GM19397 (cell line): ENCODE results near the gene ADAMTSL5.

Experiments used
- ATAC-seq: cut with Tn5 transposase; IDR thresholded peaks from one replicate; pipeline ENCODE4 v1.9.1; 2021; ENCODE audit warnings: mild to moderate bottlenecking, moderate library complexity; ENCODE audit not compliant: unreplicated experiment

The ADAMTSL5 gene

DNA sequence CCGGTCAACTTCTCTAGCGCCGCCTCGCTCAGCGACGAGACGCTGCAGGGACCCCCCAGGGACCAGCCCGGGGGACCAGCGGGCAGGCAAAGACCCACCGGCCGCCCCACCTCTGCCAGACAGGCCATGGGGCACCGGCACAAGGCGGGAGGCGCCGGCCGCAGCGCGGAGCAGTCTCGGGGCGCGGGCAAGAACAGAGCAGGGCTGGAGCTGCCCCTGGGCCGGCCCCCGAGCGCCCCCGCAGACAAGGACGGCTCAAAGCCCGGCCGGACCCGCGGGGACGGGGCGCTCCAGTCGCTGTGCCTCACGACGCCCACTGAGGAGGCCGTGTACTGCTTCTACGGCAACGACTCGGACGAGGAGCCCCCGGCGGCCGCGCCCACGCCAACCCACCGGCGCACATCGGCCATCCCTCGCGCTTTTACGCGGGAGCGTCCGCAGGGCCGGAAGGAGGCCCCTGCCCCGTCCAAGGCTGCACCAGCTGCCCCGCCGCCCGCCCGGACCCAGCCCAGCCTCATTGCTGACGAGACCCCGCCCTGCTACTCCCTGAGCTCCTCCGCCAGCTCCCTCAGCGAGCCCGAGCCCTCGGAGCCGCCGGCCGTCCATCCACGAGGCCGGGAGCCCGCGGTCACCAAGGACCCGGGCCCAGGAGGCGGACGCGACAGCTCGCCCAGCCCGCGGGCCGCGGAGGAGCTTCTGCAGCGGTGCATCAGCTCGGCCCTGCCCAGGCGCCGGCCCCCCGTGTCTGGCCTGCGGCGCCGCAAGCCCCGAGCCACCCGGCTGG, 45.1 kb downstream of the ADAMTSL5 start:
- no peak for ATAC-seq

DNA sequence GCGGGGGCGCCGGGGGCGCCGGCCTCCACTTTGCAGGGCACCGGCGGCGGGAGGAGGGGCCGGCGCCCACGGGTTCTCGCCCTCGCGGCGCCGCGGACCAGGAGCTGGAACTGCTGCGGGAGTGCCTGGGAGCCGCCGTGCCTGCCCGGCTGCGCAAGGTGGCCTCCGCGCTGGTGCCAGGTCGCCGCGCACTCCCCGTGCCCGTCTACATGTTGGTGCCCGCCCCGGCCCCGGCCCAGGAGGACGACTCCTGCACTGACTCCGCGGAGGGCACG, 45.7 kb downstream of the ADAMTSL5 start:
- ATAC-seq = no peak

DNA sequence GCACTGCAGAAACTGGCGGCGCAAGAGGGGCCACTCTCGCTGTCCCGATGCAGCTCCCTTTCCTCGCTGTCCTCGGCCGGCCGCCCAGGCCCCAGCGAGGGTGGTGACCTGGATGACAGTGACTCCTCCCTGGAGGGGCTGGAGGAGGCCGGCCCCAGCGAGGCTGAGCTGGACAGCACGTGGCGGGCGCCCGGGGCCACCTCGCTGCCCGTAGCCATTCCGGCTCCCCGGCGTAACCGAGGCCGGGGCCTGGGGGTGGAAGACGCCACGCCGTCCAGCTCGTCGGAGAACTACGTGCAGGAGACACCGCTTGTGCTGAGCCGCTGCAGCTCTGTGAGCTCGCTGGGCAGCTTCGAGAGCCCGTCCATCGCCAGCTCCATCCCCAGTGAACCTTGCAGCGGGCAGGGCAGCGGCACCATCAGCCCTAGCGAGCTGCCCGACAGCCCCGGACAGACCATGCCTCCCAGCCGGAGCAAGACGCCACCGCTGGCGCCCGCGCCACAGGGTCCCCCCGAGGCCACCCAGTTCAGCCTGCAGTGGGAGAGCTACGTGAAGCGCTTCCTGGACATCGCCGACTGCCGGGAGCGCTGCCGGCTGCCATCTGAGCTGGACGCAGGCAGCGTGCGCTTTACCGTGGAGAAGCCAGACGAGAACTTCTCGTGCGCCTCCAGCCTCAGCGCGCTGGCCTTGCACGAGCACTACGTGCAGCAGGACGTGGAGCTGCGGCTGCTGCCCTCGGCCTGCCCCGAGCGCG, 46.2 kb downstream of the ADAMTSL5 start:
- no peak for ATAC-seq

DNA sequence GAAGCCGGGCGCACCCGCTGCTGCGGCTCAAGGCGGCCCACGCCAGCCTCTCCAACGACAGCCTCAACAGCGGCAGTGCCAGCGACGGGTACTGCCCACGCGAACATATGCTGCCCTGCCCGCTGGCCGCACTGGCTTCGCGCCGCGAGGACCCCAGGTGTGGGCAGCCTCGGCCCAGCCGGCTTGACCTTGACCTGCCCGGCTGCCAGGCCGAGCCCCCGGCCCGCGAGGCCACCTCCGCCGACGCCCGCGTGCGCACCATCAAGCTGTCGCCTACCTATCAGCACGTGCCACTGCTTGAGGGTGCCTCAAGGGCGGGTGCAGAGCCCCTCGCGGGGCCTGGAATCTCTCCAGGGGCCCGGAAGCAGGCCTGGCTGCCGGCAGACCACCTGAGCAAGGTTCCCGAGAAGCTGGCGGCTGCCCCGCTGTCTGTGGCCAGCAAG, 46.8 kb downstream of the ADAMTSL5 start:
- no peak for ATAC-seq

DNA sequence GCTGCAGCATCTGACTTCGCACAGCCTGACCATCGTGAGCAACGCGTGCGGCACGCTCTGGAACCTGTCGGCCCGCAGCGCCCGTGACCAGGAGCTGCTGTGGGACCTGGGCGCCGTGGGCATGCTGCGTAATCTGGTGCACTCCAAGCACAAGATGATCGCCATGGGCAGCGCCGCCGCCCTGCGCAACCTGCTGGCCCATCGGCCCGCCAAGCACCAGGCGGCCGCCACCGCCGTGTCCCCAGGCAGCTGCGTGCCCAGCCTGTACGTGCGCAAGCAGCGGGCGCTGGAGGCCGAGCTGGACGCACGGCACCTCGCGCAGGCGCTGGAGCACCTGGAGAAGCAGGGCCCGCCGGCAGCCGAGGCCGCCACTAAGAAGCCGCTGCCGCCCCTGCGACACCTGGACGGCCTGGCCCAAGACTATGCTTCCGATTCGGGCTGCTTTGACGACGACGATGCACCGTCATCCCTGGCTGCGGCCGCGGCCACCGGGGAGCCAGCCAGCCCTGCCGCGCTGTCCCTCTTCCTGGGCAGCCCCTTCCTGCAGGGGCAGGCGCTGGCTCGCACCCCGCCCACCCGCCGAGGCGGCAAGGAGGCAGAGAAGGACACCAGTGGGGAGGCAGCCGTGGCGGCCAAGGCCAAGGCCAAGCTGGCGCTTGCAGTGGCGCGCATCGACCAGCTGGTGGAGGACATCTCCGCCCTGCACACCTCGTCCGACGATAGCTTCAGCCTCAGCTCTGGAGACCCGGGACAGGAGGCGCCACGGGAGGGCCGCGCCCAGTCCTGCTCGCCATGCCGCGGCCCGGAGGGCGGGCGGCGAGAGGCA, 47.4 kb downstream of the ADAMTSL5 start:
- no peak for ATAC-seq

DNA sequence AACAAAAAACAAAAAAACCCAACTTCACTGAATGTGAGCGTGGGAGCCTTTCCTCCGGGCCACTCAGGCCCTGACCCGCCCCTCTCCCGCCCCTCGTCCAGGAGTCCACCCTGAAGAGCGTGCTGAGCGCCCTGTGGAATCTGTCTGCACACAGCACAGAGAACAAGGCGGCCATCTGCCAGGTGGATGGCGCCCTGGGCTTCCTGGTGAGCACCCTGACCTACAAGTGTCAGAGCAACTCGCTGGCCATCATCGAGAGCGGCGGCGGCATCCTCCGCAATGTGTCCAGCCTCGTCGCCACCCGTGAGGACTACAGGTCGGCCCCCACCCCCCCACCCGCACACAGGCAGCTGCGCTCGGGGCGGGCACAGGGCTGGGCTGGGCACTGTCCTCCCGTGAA, 51.0 kb downstream of the ADAMTSL5 start:
- no peak for ATAC-seq

DNA sequence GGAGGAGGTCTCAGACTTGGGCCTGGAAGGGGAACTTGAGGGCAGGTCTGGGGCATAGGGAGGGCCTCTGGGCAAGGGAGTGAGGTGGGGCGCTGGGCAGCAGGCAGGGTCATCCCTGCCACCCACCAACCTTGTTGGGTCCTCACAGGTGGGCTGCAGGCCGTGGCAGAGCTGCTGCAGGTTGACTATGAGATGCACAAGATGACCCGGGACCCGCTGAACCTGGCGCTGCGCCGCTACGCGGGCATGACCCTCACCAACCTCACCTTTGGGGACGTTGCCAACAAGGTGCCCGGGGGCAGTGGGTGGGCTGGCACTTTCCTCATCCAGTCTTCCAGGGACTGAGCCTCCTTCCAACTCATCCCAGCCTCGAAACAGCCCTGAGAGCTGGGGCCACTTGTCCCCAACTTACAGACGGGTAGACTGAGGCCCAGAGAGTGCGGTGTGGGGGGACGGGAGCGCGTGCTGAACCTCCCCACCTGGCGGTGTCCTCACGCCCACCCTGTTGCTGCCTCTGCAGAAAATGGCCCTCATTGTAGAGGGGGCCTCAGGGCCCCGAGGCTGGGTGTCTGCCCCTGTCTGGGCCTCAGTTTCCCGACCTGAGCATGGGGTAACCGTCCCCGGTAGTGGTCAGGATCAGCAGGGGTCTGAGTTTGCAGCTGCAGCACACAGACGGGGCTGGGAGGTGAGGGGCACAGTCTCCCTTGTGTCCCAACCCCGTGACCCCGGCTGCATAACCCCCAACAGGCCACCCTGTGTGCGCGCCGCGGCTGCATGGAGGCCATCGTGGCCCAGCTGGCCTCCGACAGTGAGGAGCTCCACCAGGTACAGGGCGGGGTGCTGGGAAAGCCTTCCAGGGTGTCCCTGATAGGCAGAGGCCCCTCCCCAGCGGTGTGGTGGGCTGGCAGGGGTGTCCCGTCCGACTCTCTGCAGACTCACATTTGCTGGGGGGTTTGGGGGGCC, 52.5 kb downstream of the ADAMTSL5 start:
- ATAC-seq = no peak

DNA sequence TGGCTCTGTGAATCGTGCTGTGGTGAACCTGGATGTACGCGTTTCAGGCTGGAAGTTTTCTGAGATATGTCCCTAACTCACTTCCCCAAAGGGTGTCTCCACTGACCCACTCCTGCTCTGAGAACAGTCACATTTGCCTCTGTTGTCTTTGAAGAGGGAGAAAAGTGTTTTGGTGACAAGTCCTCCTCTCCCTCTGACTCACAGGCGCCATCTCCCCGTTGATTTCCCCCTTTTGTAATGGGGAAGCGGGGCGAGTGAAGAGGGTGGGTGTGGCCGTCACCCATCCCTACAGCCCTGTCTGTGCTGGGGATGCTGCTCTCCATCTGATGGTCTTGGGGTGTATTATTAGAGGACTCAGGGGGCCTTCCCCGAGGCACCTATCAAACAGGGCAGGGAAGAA, 53.3 kb downstream of the ADAMTSL5 start:
- no peak for ATAC-seq

DNA sequence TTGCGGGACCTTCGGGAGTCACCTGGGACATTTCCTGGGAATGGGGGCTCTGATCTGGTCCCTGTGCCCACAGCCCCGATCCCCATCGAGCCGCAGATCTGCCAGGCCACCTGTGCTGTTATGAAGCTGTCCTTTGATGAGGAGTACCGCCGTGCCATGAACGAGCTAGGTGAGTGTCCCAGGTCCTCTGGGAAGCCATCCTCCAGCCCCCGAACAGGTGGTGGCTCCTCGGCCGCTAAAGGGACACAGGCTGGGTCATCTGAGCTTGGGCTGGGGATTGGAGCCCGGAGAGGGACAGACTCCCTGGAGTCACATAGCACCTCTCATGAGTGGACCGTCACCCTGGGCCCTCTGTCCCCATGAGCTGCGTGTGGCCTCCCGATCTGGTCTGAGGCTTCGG, 54.9 kb downstream of the ADAMTSL5 start:
- ATAC-seq = no peak

DNA sequence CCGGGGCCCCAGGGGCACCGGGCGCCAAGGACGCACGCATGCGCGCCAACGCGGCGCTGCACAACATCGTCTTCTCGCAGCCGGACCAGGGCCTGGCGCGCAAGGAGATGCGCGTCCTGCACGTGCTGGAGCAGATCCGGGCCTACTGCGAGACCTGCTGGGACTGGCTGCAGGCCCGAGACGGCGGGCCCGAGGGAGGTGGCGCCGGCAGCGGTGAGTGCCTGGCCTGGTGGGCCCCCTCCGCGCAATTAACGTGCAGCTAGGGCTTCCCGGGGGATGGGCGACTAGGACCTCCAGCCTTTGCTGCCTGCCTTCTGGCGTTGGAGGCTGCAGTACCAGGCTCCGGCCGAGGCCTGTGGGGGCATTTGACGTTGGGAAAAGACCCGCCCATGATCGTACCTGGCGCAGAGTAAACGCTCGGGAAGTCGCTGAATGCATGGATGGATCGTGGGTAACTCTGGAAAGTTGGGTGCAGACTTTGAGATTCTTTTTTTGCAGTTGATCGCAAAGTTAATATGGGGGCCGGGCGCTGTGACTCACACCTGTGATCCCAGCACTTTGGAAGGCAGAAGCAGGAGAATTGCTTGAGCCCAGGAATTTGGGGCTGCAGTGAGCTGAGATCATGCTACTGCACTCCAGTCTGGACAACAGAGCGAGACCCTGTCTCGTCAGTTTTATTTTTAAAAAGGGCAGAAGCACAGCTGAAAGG, 55.6 kb downstream of the ADAMTSL5 start:
- ATAC-seq = no peak

DNA sequence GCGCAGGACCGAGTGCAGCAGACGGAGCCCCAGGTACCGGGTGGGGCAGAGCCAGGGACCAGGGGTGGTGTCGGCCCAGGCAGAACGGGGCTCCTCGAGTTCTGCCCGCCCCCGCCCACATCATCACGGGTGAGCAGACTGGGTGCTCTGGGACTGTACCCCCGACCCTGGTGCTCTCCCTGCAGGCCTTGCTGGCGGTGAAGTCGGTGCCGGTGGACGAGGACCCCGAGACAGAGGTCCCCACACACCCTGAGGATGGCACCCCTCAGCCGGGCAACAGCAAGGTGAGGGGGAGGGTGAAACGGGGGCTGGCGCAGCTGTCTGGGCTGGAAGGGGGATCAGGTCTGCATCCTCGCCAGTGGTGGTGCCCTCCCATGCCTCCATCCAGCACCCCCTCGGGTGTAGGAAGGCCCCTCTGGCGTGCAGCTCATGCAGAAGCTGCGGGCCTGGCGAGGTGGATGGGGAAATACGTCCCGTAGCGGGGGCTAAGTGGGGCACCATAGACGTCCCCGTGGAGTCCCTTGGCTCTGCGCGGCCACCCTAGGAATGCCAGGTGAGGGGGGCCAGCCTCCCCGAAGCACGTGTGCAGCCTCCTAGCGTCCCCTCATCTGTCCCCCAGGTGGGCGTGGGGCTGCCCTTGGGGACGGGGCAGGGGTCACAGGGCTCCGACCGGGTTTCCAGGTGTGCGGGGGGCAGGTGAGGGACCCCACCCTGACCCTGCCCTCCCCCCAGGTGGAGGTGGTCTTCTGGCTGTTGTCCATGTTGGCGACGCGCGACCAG, 56.5 kb downstream of the ADAMTSL5 start:
- no peak for ATAC-seq

DNA sequence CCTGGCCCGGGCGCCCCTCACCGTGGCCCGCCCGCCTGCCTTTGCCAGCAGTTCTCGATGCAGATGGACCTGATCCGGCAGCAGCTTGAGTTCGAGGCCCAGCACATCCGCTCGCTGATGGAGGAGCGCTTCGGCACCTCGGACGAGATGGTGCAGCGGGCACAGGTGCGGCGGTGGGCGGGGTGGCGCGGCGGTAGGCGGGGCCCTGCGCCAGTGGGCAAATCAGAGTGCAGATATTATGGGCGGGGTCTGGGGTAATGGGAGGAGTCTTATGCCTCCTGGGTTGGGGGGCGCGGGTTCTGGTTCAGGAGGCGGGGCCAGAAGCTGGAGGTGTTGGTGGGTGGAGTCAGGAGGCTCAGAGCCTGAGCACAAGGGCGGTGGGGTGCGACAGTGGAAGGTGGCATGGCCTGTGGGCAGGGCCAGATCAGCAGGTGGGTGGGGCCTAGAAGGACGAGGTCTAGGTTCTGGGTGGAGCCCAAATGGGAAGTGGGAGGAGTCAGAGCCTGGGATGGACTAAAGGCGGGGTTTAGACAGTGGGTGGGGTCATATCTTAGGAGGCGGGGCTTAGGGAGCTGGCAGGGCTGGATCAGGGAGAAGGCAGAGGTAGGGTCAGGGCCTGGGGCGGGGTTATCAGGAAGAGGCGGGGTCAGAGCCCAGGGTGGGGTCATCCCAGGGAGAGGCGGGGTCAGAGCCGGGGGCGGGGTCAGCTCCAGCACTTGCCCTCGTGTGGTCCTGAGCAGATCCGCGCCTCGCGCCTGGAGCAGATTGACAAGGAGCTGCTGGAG, 57.3 kb downstream of the ADAMTSL5 start:
- no peak for ATAC-seq
